ENCODE measurements around the gene CTXN1. TPM values are rescaled to one million over a fixed set of nuclear protein-coding genes. Genes with fewer than 3 reads are reported as not detected.

Gene CTXN1
- polyA plus RNA-seq, 4 donors: 0.77 to 1.1 TPM; not detected in 2

GRCh38 chr19:7916103-7916954 lies 9.6 kb downstream of the CTXN1 start:
- H3K27ac ChIP-seq (ENCODE audit: low read depth in 1 of 3, low read length in 2 of 3): no peak overlapping the region
- FAIRE-seq: no peak
- H3K4me1 ChIP-seq (ENCODE audit: control insufficient read depth in 3 of 3, insufficient read depth in 2 of 3, low read depth in 1 of 3, low read length in 2 of 3): peaks cover 2 to 42% (median 6%) of the 10 kb centered on the region in 3 donors
- peak overlapping the region in 1 of 3 donors; percentile 77 for H3K4me3 ChIP-seq (ENCODE audit: low read depth in 1 of 3, low read length in 3 of 3)
- 0 to 1% (median 1%) methylated on average over 50 to 104 of the region's 104 CpGs for WGBS, 3 donors
- peaks cover 0 to 50% (median 20%) of the 10 kb centered on the region in 3 donors for H3K27me3 ChIP-seq (ENCODE audit: control insufficient read depth in 3 of 3, insufficient read depth in 3 of 3, low read length in 3 of 3)
- DNase-seq: peak; percentile 32 to 63
- no peaks in the 10 kb centered on the region for H3K9me3 ChIP-seq (ENCODE audit: control insufficient read depth in 2 of 2, insufficient read depth in 1 of 2, low read depth in 1 of 2, low read length in 1 of 2)
- H3K36me3 ChIP-seq (ENCODE audit: control insufficient read depth in 3 of 3, insufficient read depth in 2 of 3, low read depth in 1 of 3, low read length in 3 of 3): peaks cover 2 to 21% (median 7%) of the 10 kb centered on the region in 3 donors

- DNase-seq (no peak), FAIRE-seq (no peak)
- Histone ChIP-seq H3K27ac (ENCODE audit: low read depth in 1 of 3, low read length in 2 of 3) (no peak overlapping the region), H3K4me3 (ENCODE audit: low read depth in 1 of 3, low read length in 3 of 3) (no peak overlapping the region), H3K36me3 (ENCODE audit: control insufficient read depth in 3 of 3, insufficient read depth in 2 of 3, low read depth in 1 of 3, low read length in 3 of 3) (peaks cover 2 to 29% (median 14%) of the 10 kb centered on the region in 3 donors), H3K4me1 (ENCODE audit: control insufficient read depth in 3 of 3, insufficient read depth in 2 of 3, low read depth in 1 of 3, low read length in 2 of 3) (peaks cover 2 to 36% (median 3%) of the 10 kb centered on the region in 3 donors), H3K9me3 (ENCODE audit: control insufficient read depth in 2 of 2, insufficient read depth in 1 of 2, low read depth in 1 of 2, low read length in 1 of 2) (no peaks in the 10 kb centered on the region), H3K27me3 (ENCODE audit: control insufficient read depth in 3 of 3, insufficient read depth in 3 of 3, low read length in 3 of 3) (peaks cover 0 to 50% (median 20%) of the 10 kb centered on the region in 3 donors)
- 39 to 46% (median 43%) methylated on average over 24 of the region's 24 CpGs for WGBS, 3 donors
Observed at GRCh38 chr19:7915250-7916102, 10.5 kb downstream of the CTXN1 start.

DNA sequence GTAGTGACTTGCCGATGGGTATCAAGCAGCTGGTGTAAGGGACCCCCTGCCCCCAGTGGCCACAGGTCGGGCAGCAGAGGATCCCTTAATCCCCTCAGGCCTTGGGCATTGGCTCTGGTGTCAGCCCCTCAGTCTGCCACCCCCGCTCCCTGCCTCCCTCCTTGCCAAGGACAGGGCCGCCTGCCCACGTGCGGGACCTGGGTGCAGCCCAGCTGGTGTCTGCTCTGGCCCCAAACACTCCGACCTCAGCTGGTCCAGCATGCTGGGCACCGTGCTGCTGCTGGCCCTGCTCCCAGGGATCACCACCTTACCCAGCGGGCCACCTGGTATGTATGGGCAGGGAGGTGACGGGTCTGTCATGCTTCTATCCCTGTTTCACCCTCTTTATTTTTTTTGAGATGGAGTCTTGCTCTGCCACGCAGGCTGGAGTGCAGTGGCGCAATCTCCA lies 11.3 kb downstream of the CTXN1 start, which contains the start of gene TGFBR3L:
Gene TGFBR3L, plus strand, starts transcription at position 233 of the 448 bp plus-strand sequence.
- no peak within 1 kb of the TSS for H3K27ac ChIP-seq (ENCODE audit: low read depth in 1 of 3, low read length in 2 of 3)
- H3K4me3 ChIP-seq (ENCODE audit: low read depth in 1 of 3, low read length in 3 of 3): no peak within 1 kb of the TSS
- H3K36me3 ChIP-seq (ENCODE audit: control insufficient read depth in 3 of 3, insufficient read depth in 2 of 3, low read depth in 1 of 3, low read length in 3 of 3): peaks cover 2 to 37% (median 18%) of the 10 kb centered on the region in 3 donors
- FAIRE-seq: no peak
- no peak for DNase-seq
- WGBS, 3 donors: 38 to 60% (median 40%) methylated on average over 12 of the region's 12 CpGs
- H3K27me3 ChIP-seq (ENCODE audit: control insufficient read depth in 3 of 3, insufficient read depth in 3 of 3, low read length in 3 of 3): peaks cover 0 to 48% (median 20%) of the 10 kb centered on the region in 3 donors
- peaks cover 2 to 31% (median 3%) of the 10 kb centered on the region in 3 donors for H3K4me1 ChIP-seq (ENCODE audit: control insufficient read depth in 3 of 3, insufficient read depth in 2 of 3, low read depth in 1 of 3, low read length in 2 of 3)
- H3K9me3 ChIP-seq (ENCODE audit: control insufficient read depth in 2 of 2, insufficient read depth in 1 of 2, low read depth in 1 of 2, low read length in 1 of 2): no peaks in the 10 kb centered on the region

DNA sequence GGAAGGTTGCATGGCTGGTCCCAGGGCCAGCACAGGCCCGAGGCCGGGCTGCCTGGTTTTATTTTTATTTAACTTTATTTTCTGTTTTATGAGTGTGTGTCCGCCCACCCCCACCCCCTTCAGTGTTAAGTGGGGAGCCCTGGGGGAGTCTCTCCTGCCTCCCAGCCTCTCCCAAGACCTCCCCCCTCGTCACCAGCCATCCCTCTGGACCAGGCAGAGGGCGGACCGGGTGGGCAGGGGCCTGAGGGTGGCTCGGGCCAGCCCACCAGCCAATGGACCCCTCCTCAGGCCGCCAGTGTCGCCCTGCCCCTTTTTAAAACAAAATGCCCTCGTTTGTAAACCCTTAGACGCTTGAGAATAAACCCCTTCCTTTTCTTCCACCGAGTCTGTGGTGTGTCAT lies 11.8 kb downstream of the CTXN1 start:
- Histone ChIP-seq H3K4me1 (ENCODE audit: control insufficient read depth in 3 of 3, insufficient read depth in 2 of 3, low read depth in 1 of 3, low read length in 2 of 3) (peaks cover 2 to 26% (median 3%) of the 10 kb centered on the region in 3 donors), H3K9me3 (ENCODE audit: control insufficient read depth in 2 of 2, insufficient read depth in 1 of 2, low read depth in 1 of 2, low read length in 1 of 2) (no peaks in the 10 kb centered on the region), H3K27me3 (ENCODE audit: control insufficient read depth in 3 of 3, insufficient read depth in 3 of 3, low read length in 3 of 3) (peaks cover 0 to 44% (median 20%) of the 10 kb centered on the region in 3 donors), H3K27ac (ENCODE audit: low read depth in 1 of 3, low read length in 2 of 3) (no peak overlapping the region), H3K36me3 (ENCODE audit: control insufficient read depth in 3 of 3, insufficient read depth in 2 of 3, low read depth in 1 of 3, low read length in 3 of 3) (peaks cover 4 to 42% (median 18%) of the 10 kb centered on the region in 3 donors), H3K4me3 (ENCODE audit: low read depth in 1 of 3, low read length in 3 of 3) (no peak overlapping the region)
- WGBS, 3 donors: 43 to 59% (median 47%) methylated on average over 12 of the region's 12 CpGs
- FAIRE-seq (no peak), DNase-seq (no peak)

GRCh38 chr19:7913652-7914051 lies 12.3 kb downstream of the CTXN1 start:
- H3K9me3 ChIP-seq (ENCODE audit: control insufficient read depth in 2 of 2, insufficient read depth in 1 of 2, low read depth in 1 of 2, low read length in 1 of 2): no peaks in the 10 kb centered on the region
- H3K36me3 ChIP-seq (ENCODE audit: control insufficient read depth in 3 of 3, insufficient read depth in 2 of 3, low read depth in 1 of 3, low read length in 3 of 3): peaks cover 6 to 46% (median 18%) of the 10 kb centered on the region in 3 donors
- no peak overlapping the region for H3K4me3 ChIP-seq (ENCODE audit: low read depth in 1 of 3, low read length in 3 of 3)
- H3K27me3 ChIP-seq (ENCODE audit: control insufficient read depth in 3 of 3, insufficient read depth in 3 of 3, low read length in 3 of 3): peaks cover 0 to 40% (median 18%) of the 10 kb centered on the region in 3 donors
- H3K27ac ChIP-seq (ENCODE audit: low read depth in 1 of 3, low read length in 2 of 3): no peak overlapping the region
- no peak for FAIRE-seq
- peaks cover 2 to 22% (median 3%) of the 10 kb centered on the region in 3 donors for H3K4me1 ChIP-seq (ENCODE audit: control insufficient read depth in 3 of 3, insufficient read depth in 2 of 3, low read depth in 1 of 3, low read length in 2 of 3)
- DNase-seq: no peak
- WGBS, 3 donors: 83 to 87% (median 85%) methylated on average over 10 of the region's 10 CpGs

- FAIRE-seq (no peak), DNase-seq (no peak)
- Histone ChIP-seq H3K4me3 (ENCODE audit: low read depth in 1 of 3, low read length in 3 of 3) (no peak overlapping the region), H3K36me3 (ENCODE audit: control insufficient read depth in 3 of 3, insufficient read depth in 2 of 3, low read depth in 1 of 3, low read length in 3 of 3) (peaks cover 6 to 52% (median 18%) of the 10 kb centered on the region in 3 donors), H3K9me3 (ENCODE audit: control insufficient read depth in 2 of 2, insufficient read depth in 1 of 2, low read depth in 1 of 2, low read length in 1 of 2) (no peaks in the 10 kb centered on the region), H3K4me1 (ENCODE audit: control insufficient read depth in 3 of 3, insufficient read depth in 2 of 3, low read depth in 1 of 3, low read length in 2 of 3) (peaks cover 2 to 16% (median 3%) of the 10 kb centered on the region in 3 donors), H3K27ac (ENCODE audit: low read depth in 1 of 3, low read length in 2 of 3) (no peak overlapping the region), H3K27me3 (ENCODE audit: control insufficient read depth in 3 of 3, insufficient read depth in 3 of 3, low read length in 3 of 3) (peaks cover 0 to 32% (median 14%) of the 10 kb centered on the region in 3 donors)
- 93% methylated on average over 33 to 39 of the region's 39 CpGs for WGBS, 3 donors
Observed at GRCh38 chr19:7912697-7913564, 13.0 kb downstream of the CTXN1 start.

- FAIRE-seq: no peak
- Histone ChIP-seq H3K27ac (ENCODE audit: low read depth in 1 of 3, low read length in 2 of 3) (no peak overlapping the region), H3K36me3 (ENCODE audit: control insufficient read depth in 3 of 3, insufficient read depth in 2 of 3, low read depth in 1 of 3, low read length in 3 of 3) (peaks cover 6 to 59% (median 18%) of the 10 kb centered on the region in 3 donors), H3K4me3 (ENCODE audit: low read depth in 1 of 3, low read length in 3 of 3) (no peak overlapping the region), H3K9me3 (ENCODE audit: control insufficient read depth in 2 of 2, insufficient read depth in 1 of 2, low read depth in 1 of 2, low read length in 1 of 2) (no peaks in the 10 kb centered on the region), H3K4me1 (ENCODE audit: control insufficient read depth in 3 of 3, insufficient read depth in 2 of 3, low read depth in 1 of 3, low read length in 2 of 3) (peaks cover 2 to 13% (median 2%) of the 10 kb centered on the region in 3 donors), H3K27me3 (ENCODE audit: control insufficient read depth in 3 of 3, insufficient read depth in 3 of 3, low read length in 3 of 3) (peaks cover 0 to 27% (median 11%) of the 10 kb centered on the region in 3 donors)
- no peak for DNase-seq
- whole genome bisulfite sequencing, 3 donors: 92 to 94% (median 92%) methylated on average over 19 to 31 of the region's 31 CpGs
Observed at GRCh38 chr19:7912144-7912696, 13.7 kb downstream of the CTXN1 start.

Measured in small intestine (tissue), 7 donors.